Kidney (tissue), 14 donors: Measurements from ENCODE around the gene BUB3. TPM values are rescaled to one million over a fixed set of nuclear protein-coding genes. Genes with fewer than 3 reads are reported as not detected.

ENCODE experiments used
- DNase-seq, 5 donors: peaks; one replicate each; pipeline ENCODE4 v3.0.0-alpha.2; 2013 to 2020
- FAIRE-seq: peaks from 2 replicates; lab custom pipeline; 2012; peaks lifted over from hg19 to GRCh38; lab: Jason Lieb, UNC
- H3K27ac ChIP-seq, 2 donors: one replicate each; pipeline ENCODE4 v1.7.0; 2013; ENCODE audit warnings: low read depth in 2 of 2, low read length in 2 of 2, inconsistent platforms in 1 of 2
- H3K27me3 ChIP-seq: one replicate; pipeline ENCODE4 v1.7.1; 2013; ENCODE audit warnings: low read length, inconsistent platforms; ENCODE audit not compliant: control insufficient read depth, insufficient read depth
- H3K36me3 ChIP-seq, 3 donors: one replicate each; pipeline versions ENCODE4 v1.7.0 to v1.7.1; 2013; ENCODE audit warnings: low read length in 3 of 3, control low read depth in 1 of 3, inconsistent platforms in 1 of 3; ENCODE audit not compliant: insufficient read depth in 3 of 3, control insufficient read depth in 2 of 3
- H3K4me1 ChIP-seq, 3 donors: one replicate each; pipeline versions ENCODE4 v1.7.0 to v1.7.1; 2013; ENCODE audit warnings: low read length in 3 of 3, inconsistent platforms in 1 of 3, low read depth in 1 of 3; ENCODE audit not compliant: control insufficient read depth in 2 of 3, insufficient read depth in 2 of 3
- H3K4me3 ChIP-seq, 3 donors: one replicate each; pipeline versions ENCODE4 v1.7.0 to v1.8.1; 2013; ENCODE audit warnings: low read length in 3 of 3, control low read depth in 1 of 3, inconsistent platforms in 1 of 3
- H3K9ac ChIP-seq, 3 donors: one replicate each; pipeline versions ENCODE4 v1.7.0 to v1.7.1; 2013; ENCODE audit warnings: low read length in 3 of 3, control low read depth in 1 of 3, inconsistent platforms in 1 of 3
- H3K9me3 ChIP-seq, 3 donors: one replicate each; pipeline versions ENCODE4 v1.7.0 to v1.7.1; 2013; ENCODE audit warnings: low read length in 3 of 3, control low read depth in 1 of 3, inconsistent platforms in 1 of 3; ENCODE audit not compliant: control insufficient read depth in 2 of 3, insufficient read depth in 1 of 3
- intact Hi-C: fragments of 100-400 bp; cut with DNase I; formaldehyde crosslinking; loops from one replicate; pipeline ENCODE4 v1.11.1; 2022
- polyA plus RNA-seq: library from polyadenylated mRNA; stranded (reverse); fragments of 350-450 nt; fragmentation: Illumina TruSeq; extraction: RNeasy Lipid Tissue Mini Kit (QIAGEN cat#74804); gene quantifications from one replicate; pipeline ENCODE4 v1.2.3, GENCODE V29; 2014; ENCODE audit warnings: low read depth, low replicate concordance; ENCODE audit not compliant: insufficient read depth
- total RNA-seq: library from RNA; stranded (reverse); fragmentation: NEBNext Ultra II Directional; extraction: Animal tissue kit (Norgen Biotek cat#: 25700); gene quantifications from one replicate; pipeline ENCODE4 v1.2.1, GENCODE V29; 2021
- TF ChIP-seq, protein P1 (sequence below): IDR thresholded peaks from 3 replicates; pipeline ENCODE4 v1.5.1; 2012; ENCODE audit warnings: mild to moderate bottlenecking, moderate library complexity, borderline replicate concordance; ENCODE audit not compliant: insufficient read depth; ENCODE audit errors: extremely low read depth
- donor health status: control.
- donor health status: control.
- donor health status: control.
- donor health status: control.
- donor health status: control.
- donor health status: DM: yes; HTN: yes; CAD: no.
- donor health status: Normal renal cell carcinoma (clear cell type).

The BUB3 gene
- total and polyA plus RNA-seq, 2 donors from 2014 or later = 49.0 to 60.8 TPM

DNA sequence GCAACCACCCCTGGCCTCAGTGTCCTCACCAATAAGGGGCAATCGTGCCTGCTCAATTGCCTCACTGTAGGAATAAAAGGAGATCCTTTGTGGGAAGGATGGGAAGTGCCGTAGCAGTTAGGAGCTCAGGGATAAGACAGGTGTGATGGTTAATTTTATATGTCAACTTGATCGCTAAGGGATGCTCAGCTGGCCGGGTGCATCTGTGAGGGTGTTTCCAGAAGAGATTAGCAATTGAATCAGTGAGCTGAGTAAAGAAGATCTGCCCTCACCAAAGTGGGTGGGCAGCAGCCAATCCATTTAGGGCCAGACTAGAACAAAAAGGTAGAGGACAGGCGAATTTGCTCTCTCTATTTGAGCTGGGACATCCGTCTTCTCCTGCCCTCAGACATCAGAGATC is 46.3 kb downstream of the BUB3 start:
- H3K4me3 ChIP-seq = no peak overlapping the region
- H3K27me3 ChIP-seq = no peaks in the 10 kb centered on the region
- intact Hi-C loops = no loop called here
- H3K9me3 ChIP-seq = no peaks in the 10 kb centered on the region
- FAIRE-seq (no peak), DNase-seq (no peak)
- no peaks in the 10 kb centered on the region for H3K36me3 ChIP-seq
- TF ChIP-seq, protein P1, sequence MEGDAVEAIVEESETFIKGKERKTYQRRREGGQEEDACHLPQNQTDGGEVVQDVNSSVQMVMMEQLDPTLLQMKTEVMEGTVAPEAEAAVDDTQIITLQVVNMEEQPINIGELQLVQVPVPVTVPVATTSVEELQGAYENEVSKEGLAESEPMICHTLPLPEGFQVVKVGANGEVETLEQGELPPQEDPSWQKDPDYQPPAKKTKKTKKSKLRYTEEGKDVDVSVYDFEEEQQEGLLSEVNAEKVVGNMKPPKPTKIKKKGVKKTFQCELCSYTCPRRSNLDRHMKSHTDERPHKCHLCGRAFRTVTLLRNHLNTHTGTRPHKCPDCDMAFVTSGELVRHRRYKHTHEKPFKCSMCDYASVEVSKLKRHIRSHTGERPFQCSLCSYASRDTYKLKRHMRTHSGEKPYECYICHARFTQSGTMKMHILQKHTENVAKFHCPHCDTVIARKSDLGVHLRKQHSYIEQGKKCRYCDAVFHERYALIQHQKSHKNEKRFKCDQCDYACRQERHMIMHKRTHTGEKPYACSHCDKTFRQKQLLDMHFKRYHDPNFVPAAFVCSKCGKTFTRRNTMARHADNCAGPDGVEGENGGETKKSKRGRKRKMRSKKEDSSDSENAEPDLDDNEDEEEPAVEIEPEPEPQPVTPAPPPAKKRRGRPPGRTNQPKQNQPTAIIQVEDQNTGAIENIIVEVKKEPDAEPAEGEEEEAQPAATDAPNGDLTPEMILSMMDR = no peak
- no peak overlapping the region for H3K27ac ChIP-seq
- no peak overlapping the region for H3K9ac ChIP-seq
- H3K4me1 ChIP-seq = no peaks in the 10 kb centered on the region

DNA sequence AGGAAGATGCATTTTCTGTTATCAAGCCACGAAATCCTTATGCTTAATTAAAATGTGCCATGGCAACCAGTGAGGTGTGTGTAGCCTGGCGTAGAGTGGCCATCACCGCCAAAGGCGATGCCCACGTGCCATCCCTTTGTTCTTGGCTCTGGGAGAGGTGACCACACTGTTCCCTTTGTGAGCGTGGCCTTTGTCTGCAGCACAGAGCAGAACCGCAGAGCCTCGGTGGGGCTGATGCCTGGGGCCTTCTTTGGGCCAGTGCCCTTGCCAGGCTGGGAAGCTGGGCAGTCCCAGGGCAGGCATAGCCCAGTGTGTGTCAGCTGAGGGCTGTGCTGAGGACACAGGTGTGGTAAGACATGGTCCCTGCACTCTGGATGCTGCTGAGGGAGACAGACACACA is 48.3 kb downstream of the BUB3 start:
- no peak overlapping the region for H3K4me3 ChIP-seq
- H3K9me3 ChIP-seq = no peaks in the 10 kb centered on the region
- FAIRE-seq (no peak), DNase-seq (no peak)
- no peaks in the 10 kb centered on the region for H3K36me3 ChIP-seq
- H3K27me3 ChIP-seq = no peaks in the 10 kb centered on the region
- intact Hi-C loops = no loop called here
- no peaks in the 10 kb centered on the region for H3K4me1 ChIP-seq
- TF ChIP-seq, protein P1 = no peak
- no peak overlapping the region for H3K9ac ChIP-seq
- H3K27ac ChIP-seq = no peak overlapping the region

DNA sequence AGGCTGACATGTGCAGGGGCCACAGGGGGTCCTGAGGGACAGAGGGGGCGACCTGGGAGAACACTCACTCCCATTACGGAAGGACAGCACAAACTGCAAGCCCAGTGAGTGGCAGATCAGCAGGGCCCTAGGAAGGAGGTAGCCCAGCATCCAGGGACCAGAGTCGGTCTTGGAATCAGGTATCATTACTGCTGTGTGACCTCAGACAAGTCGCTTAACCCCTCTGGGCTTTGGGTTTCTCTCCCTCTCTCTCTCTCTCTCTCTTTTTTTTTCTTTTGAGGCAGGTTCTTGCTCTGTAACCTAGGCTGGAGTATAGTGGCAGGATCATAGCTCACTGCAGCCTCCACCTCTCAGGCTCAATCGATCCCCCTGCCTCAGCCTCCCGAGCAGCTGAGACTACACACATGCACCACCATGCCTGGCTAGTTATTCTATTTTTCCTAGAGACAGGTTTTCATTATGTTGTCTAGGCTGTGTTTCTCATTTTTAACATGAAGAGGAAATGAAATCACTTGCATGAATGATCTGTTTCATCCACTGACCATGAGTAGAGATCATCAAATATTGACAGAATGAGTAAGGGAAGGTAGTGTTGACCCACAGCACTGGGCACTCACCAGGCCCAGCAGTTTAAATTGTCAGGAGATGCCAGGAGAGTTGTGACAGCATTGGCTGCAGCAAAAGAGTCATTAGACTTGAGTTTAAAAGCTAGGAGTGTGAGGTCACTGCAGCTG is 49.4 kb downstream of the BUB3 start:
- no peaks in the 10 kb centered on the region for H3K27me3 ChIP-seq
- no peak overlapping the region for H3K27ac ChIP-seq
- no peak for DNase-seq
- no peak for FAIRE-seq
- intact Hi-C loops = no loop called here
- no peak overlapping the region for H3K4me3 ChIP-seq
- peaks cover 0 to 8% (median 0%) of the 10 kb centered on the region in 3 donors for H3K9me3 ChIP-seq
- H3K4me1 ChIP-seq = no peaks in the 10 kb centered on the region
- H3K36me3 ChIP-seq = no peaks in the 10 kb centered on the region
- TF ChIP-seq, protein P1 = no peak
- no peak overlapping the region for H3K9ac ChIP-seq
